Cardiac muscle cell (in vitro differentiated cells and primary cell): ENCODE results near the gene C22orf42. TPM values are rescaled to one million over a fixed set of nuclear protein-coding genes. Genes with fewer than 3 reads are reported as not detected.

Source experiments
- DNase-seq, 2 donors: peaks; one replicate each; pipeline versions ENCODE4 v3.0.0 to v3.0.0-alpha.2; 2010 to 2017; ENCODE audit warnings: low read depth in 1 of 2, low spot score in 1 of 2
- H3K27ac ChIP-seq: fragments of 200-600 bp; sonication (generic); 2 replicates; pipeline ENCODE4 v1.5.1; 2016
- H3K27me3 ChIP-seq: fragments of 200-600 bp; sonication (generic); 2 replicates; pipeline ENCODE4 v1.6.0; 2016; ENCODE audit warnings: control low read depth
- H3K36me3 ChIP-seq: fragments of 200-600 bp; sonication (generic); 2 replicates; pipeline ENCODE4 v1.5.1; 2016; ENCODE audit warnings: control low read depth
- H3K4me1 ChIP-seq: fragments of 200-600 bp; sonication (generic); 2 replicates; pipeline ENCODE4 v1.8.1; 2017; ENCODE audit warnings: low read depth, mild to moderate bottlenecking, mixed run types
- H3K4me3 ChIP-seq: fragments of 200-600 bp; sonication (generic); 2 replicates; pipeline ENCODE4 v1.5.1; 2016; ENCODE audit warnings: mild to moderate bottlenecking
- H3K9me3 ChIP-seq: fragments of 200-600 bp; sonication (generic); 2 replicates; pipeline ENCODE4 v1.5.1; 2017; ENCODE audit warnings: low read depth, mild to moderate bottlenecking, control low read depth
- CTCF ChIP-seq: IDR thresholded peaks from 2 replicates; pipeline ENCODE4 v1.5.1; 2012; ENCODE audit warnings: low read depth, mild to moderate bottlenecking, low read length
- polyA plus RNA-seq: library from polyadenylated mRNA; unstranded; fragments of >200 nt; fragmentation: Nextera tagmentation; extraction: Ambion mirVana; gene quantifications from 2 replicates; pipeline ENCODE4 v1.2.1, GENCODE V29; 2016
- total RNA-seq: library from RNA; depleted of rRNA; stranded (reverse); fragments of >200 nt; gene quantifications from 2 replicates; pipeline ENCODE4 v1.2.3, GENCODE V29; 2016

Gene C22orf42
- total and polyA plus RNA-seq, 2 experiments from 2014 or later, result not detected

- Histone ChIP-seq H3K36me3 (no peaks in the 10 kb centered on the region), H3K27ac (no peak within 1 kb of the TSS), H3K4me3 (peak within 1 kb of the TSS; percentile 34), H3K4me1 (no peaks in the 10 kb centered on the region), H3K9me3 (no peaks in the 10 kb centered on the region), H3K27me3 (peaks cover 36% of the 10 kb centered on the region)
- no peak for TF ChIP-seq CTCF
- DNase-seq, result peak; percentile 15 to 90
Observed at GRCh38 chr22:32204856-32205722, 46.0 kb upstream of the C22orf42 start, which contains the start of gene RFPL2. Gene RFPL2, minus strand, starts transcription at chr22:32205073. Its CDS starts 2,622 bp downstream, at chr22:32202451.

- H3K9me3 ChIP-seq, result no peaks in the 10 kb centered on the region
- H3K4me3 ChIP-seq, result peak overlapping the region; percentile 34
- H3K27ac ChIP-seq, result no peak overlapping the region
- peaks cover 36% of the 10 kb centered on the region for H3K27me3 ChIP-seq
- no peaks in the 10 kb centered on the region for H3K36me3 ChIP-seq
- TF ChIP-seq CTCF, result no peak
- H3K4me1 ChIP-seq, result no peaks in the 10 kb centered on the region
- DNase-seq, result peak in 1 of 2 donors; percentile 43
Observed at GRCh38 chr22:32204040-32204855, 45.1 kb upstream of the C22orf42 start.

GRCh38 chr22:32203181-32204039 lies 44.3 kb upstream of the C22orf42 start:
- Histone ChIP-seq H3K4me1 (no peaks in the 10 kb centered on the region), H3K4me3 (peak overlapping the region; percentile 34), H3K27me3 (peaks cover 36% of the 10 kb centered on the region), H3K36me3 (no peaks in the 10 kb centered on the region), H3K9me3 (no peaks in the 10 kb centered on the region), H3K27ac (no peak overlapping the region)
- DNase-seq, result no peak
- TF ChIP-seq CTCF, result no peak

GRCh38 chr22:32202539-32203180 lies 43.6 kb upstream of the C22orf42 start:
- peak; percentile 42 for TF ChIP-seq CTCF
- DNase-seq, result peak; percentile 40 to 78
- Histone ChIP-seq H3K4me1 (no peaks in the 10 kb centered on the region), H3K27ac (no peak overlapping the region), H3K9me3 (no peaks in the 10 kb centered on the region), H3K27me3 (peaks cover 36% of the 10 kb centered on the region), H3K36me3 (no peaks in the 10 kb centered on the region), H3K4me3 (peak overlapping the region; percentile 34)
